ENCODE results near the gene C21orf58. TPM values are rescaled to one million over a fixed set of nuclear protein-coding genes. Genes with fewer than 3 reads are reported as not detected.

The C21orf58 gene
- polyA plus RNA-seq, 1 experiment = 4.1 TPM

DNA sequence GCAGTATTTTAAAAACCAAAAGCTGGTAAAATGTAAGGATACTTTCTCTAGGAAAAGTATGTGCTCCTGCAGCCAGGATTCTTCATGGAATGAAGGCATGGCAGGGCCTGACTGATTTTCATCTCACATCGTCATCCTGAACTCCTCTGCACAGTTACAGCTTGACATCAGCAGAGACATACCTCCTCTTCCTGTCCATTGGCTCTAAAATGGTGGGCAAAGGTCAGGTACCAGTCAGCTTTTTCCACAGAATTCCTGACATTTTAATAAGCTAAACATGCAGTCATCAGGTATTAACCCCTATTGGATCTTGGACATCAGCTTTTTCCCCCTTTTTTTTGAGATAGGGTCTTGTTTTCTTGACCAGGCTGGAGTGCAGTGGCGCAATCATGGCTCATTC, 6.1 kb upstream of the C21orf58 start:
- H3K4me3 ChIP-seq (ENCODE audit: low read depth, low read length) = no peak overlapping the region
- ChIA-PET CTCF (interaction anchor here (0.6 kb wide), 1 partner anchor 15 kb away, joined by 3 read pairs; no protein-coding TSS in a partner anchor), POLR2A (no interaction called here)
- TF ChIP-seq, protein P1, sequence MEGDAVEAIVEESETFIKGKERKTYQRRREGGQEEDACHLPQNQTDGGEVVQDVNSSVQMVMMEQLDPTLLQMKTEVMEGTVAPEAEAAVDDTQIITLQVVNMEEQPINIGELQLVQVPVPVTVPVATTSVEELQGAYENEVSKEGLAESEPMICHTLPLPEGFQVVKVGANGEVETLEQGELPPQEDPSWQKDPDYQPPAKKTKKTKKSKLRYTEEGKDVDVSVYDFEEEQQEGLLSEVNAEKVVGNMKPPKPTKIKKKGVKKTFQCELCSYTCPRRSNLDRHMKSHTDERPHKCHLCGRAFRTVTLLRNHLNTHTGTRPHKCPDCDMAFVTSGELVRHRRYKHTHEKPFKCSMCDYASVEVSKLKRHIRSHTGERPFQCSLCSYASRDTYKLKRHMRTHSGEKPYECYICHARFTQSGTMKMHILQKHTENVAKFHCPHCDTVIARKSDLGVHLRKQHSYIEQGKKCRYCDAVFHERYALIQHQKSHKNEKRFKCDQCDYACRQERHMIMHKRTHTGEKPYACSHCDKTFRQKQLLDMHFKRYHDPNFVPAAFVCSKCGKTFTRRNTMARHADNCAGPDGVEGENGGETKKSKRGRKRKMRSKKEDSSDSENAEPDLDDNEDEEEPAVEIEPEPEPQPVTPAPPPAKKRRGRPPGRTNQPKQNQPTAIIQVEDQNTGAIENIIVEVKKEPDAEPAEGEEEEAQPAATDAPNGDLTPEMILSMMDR (IDR thresholded peaks at IDR 0.05; ENCODE audit: insufficient read depth, low read depth, low read length) = no peak
- no peaks in the 10 kb centered on the region for H3K27me3 ChIP-seq (ENCODE audit: control insufficient read depth, insufficient read depth, low read length)
- H3K36me3 ChIP-seq (ENCODE audit: control insufficient read depth, insufficient read depth, low read length) = peaks cover 9% of the 10 kb centered on the region
- no peak for DNase-seq (ENCODE audit: low read depth)

DNA sequence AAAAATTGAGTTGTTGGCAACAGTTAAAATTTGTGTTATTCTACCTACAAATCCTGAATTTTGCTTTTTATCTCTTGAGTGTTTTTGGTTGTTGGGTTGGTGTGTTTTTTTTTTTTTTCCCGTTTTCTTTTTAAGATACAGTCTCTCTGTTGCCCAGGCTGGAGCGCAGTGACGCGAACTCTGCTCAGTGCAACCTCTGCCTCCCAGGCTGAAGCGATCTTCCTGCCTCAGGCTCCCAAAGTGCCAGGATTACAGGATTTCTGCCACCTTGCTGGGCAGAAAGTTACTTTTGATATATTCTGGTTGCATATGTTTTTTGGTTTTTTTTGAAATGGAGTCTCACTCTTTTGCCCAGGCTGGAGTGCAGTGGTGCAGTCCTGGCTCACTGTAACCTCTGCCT, 4.5 kb upstream of the C21orf58 start:
- TF ChIP-seq, protein P1 (IDR thresholded peaks at IDR 0.05; ENCODE audit: insufficient read depth, low read depth, low read length) = no peak
- ChIA-PET POLR2A (no interaction called here), CTCF (no interaction called here)
- Histone ChIP-seq H3K36me3 (ENCODE audit: control insufficient read depth, insufficient read depth, low read length) (peaks cover 7% of the 10 kb centered on the region), H3K4me3 (ENCODE audit: low read depth, low read length) (no peak overlapping the region), H3K27me3 (ENCODE audit: control insufficient read depth, insufficient read depth, low read length) (no peaks in the 10 kb centered on the region)
- DNase-seq (ENCODE audit: low read depth) = no peak

DNA sequence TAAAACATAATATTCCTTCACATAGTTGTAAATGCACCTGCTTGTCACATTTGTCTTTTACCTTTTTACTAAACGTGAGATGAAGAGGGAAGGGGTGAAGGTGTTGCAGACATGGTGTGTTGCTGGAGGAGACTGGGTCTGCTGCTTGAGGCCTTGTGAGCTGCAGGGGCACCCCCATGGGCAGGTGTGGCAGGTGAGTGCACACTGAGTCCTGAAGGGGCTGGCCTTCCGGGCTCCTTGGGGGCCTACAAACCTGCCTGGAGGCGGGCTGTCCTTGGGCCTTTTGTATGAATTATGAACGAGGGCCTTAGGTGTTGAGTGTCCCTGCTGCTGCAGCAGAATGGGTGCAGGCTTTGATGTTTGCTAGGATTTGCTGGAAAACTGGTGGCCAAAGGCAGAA, 4.0 kb upstream of the C21orf58 start:
- DNase-seq (ENCODE audit: low read depth) = no peak
- no peaks in the 10 kb centered on the region for H3K27me3 ChIP-seq (ENCODE audit: control insufficient read depth, insufficient read depth, low read length)
- H3K4me3 ChIP-seq (ENCODE audit: low read depth, low read length) = no peak overlapping the region
- POLR2A ChIA-PET = no interaction called here
- peaks cover 7% of the 10 kb centered on the region for H3K36me3 ChIP-seq (ENCODE audit: control insufficient read depth, insufficient read depth, low read length)
- TF ChIP-seq, protein P1 (IDR thresholded peaks at IDR 0.05; ENCODE audit: insufficient read depth, low read depth, low read length) = no peak
- CTCF ChIA-PET = no interaction called here

DNA sequence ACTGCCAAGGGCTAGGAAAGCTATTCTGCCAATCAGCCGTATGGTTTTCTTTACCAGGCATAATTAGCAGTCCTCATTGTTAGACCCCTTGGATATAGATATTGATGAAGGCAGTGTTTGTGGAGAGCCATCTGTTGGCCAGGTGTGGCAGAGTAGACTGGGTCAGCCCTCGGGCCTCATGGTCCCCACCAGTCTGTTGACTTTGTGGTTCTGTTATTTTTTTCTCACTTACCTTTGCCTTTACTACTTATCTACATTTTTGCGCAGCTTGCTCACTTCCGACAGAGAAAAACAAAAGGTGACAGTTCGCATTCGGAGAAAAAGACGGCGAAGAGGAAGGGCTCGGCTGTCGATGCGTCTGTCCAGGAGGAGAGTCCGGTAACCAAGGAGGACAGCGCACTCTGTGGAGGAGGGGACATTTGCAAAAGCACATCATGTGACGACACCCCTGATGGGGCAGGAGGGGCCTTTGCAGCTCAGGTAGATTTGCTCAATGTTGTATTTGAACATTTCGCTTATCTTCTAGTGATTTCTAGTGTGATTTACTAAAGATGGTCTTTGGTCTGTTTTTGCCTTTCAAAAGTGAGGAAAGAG, 2.5 kb upstream of the C21orf58 start:
- ChIA-PET POLR2A (interaction anchor here (0.6 kb wide), 1 partner anchor 32 kb away, joined by 3 read pairs; no protein-coding TSS in a partner anchor), CTCF (interaction anchor here (0.5 to 1.6 kb wide), 5 partner anchors 12 to 183 kb away, joined by 3 to 7 read pairs (median 4); no protein-coding TSS in a partner anchor)
- Histone ChIP-seq H3K36me3 (ENCODE audit: control insufficient read depth, insufficient read depth, low read length) (peaks cover 7% of the 10 kb centered on the region), H3K4me3 (ENCODE audit: low read depth, low read length) (no peak overlapping the region), H3K27me3 (ENCODE audit: control insufficient read depth, insufficient read depth, low read length) (no peaks in the 10 kb centered on the region)
- TF ChIP-seq, protein P1 (IDR thresholded peaks at IDR 0.05; ENCODE audit: insufficient read depth, low read depth, low read length) = no peak
- DNase-seq (ENCODE audit: low read depth) = no peak

DNA sequence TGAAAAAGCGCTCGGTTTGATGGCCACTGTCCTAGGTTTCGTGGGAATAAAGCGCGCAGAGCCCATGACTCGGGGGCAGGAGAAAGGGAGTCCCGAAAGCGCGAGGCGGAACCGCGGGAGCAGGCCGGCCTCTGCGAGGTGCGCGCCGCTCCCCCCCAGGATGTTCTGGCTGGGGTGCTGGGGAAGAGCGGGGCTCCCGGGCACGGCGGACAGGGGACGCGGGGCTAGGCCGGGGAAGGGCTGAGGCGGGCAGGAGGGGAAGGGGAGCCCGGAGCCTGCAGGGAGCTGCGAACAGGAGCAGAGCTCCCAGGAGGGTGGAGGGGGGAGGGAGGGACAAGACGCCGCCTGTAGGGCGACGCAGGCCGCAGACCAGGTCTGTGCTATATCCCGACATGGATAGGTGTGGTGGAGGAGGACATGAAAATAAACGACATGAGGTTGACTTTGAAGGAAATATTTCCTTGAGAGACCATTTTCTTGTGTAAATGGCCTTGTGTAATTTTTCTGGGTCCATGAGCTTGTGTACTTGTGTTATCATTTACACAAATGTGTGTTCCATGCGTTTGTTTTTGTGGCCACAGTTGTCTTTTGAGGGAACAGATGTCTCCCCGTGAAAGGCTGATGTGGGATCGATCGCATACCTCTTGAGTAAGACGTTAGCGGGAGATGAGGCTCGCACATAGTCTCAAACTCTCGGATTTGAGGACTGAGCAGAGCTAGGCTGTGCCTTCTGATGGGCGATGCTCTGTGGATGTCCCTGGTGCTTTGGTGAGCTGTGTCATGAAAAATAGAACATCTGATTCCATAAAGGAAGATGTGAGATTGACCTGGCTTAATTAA, 1.6 kb upstream of the C21orf58 start:
- Histone ChIP-seq H3K36me3 (ENCODE audit: control insufficient read depth, insufficient read depth, low read length) (peaks cover 7% of the 10 kb centered on the region), H3K27me3 (ENCODE audit: control insufficient read depth, insufficient read depth, low read length) (no peaks in the 10 kb centered on the region), H3K4me3 (ENCODE audit: low read depth, low read length) (peak overlapping the region; percentile 72)
- CTCF ChIA-PET = interaction anchor here (0.5 to 1.6 kb wide), 6 partner anchors 13 to 182 kb away, joined by 3 to 7 read pairs (median 4); no protein-coding TSS in a partner anchor
- TF ChIP-seq, protein P1 (IDR thresholded peaks at IDR 0.05; ENCODE audit: insufficient read depth, low read depth, low read length) = peak; percentile 54
- no peak for DNase-seq (ENCODE audit: low read depth)
- POLR2A ChIA-PET = interaction anchor here (0.6 kb wide), 1 partner anchor 31 kb away, joined by 3 read pairs; no protein-coding TSS in a partner anchor
